ENCODE results near the gene RPL36.

RPL36 gene

DNA sequence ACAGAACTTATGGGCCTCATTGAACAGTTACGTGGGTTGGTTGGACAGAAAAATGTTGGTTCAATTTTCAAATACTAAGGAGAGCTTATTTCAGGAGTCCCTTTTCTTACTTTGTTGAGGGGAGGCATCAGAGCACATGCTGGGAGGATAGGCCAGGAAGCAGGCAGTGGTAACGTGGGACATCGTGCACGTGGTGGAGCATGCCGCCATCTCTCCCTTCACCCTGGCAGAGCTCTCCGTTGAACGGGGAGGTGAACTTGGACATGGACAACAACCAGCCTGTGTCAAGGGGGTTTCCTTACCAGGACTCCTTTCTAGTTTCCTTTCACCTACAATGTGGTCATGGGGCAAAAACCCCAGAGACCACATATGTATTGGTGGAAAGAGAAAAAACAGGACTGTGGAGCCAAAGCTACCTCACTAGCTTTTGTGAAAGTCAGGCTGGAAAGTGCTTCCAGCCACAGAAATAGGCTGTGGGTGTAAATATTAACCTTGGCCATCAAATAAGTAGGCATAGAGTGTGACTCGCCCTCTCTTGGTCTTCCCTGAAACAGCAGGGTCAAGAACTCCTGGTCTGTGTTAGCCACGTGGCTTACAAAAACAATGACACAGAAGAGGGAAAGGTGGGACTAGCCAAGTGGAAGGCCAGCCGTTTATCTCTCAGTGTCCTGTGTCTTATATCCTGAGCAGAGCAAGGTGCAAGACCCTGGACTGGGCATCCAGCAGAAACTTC is 24.1 kb upstream of the RPL36 start:
- Histone ChIP-seq H3K4me3 (ENCODE audit: low read depth in 1 of 2, low read length in 2 of 2) (no peak overlapping the region), H3K27me3 (ENCODE audit: insufficient read depth, low read length, poor library complexity) (no peaks in the 10 kb centered on the region), H3K4me1 (ENCODE audit: insufficient read depth, low read length) (no peaks in the 10 kb centered on the region), H3K79me2 (ENCODE audit: insufficient read depth, low read length) (no peaks in the 10 kb centered on the region), H3K9ac (ENCODE audit: low read depth, low read length) (no peak overlapping the region), H3K9me3 (ENCODE audit: insufficient read depth, low read length, severe bottlenecking) (no peaks in the 10 kb centered on the region), H3K4me2 (ENCODE audit: insufficient read depth, low read length) (no peak overlapping the region), H4K20me1 (ENCODE audit: insufficient read depth, low read length) (peaks cover 17% of the 10 kb centered on the region), H2AFZ (ENCODE audit: low read depth, low read length) (no peak overlapping the region), H3K27ac (ENCODE audit: low read length) (no peak overlapping the region), H3K36me3 (ENCODE audit: insufficient read depth, low read length) (peaks cover 90% of the 10 kb centered on the region)
- DNase-seq = no peak
- no peak for TF ChIP-seq EZH2 (IDR thresholded peaks at IDR 0.05; ENCODE audit: borderline replicate concordance, low read depth, low read length, severe bottlenecking)
- TF ChIP-seq, protein P1, sequence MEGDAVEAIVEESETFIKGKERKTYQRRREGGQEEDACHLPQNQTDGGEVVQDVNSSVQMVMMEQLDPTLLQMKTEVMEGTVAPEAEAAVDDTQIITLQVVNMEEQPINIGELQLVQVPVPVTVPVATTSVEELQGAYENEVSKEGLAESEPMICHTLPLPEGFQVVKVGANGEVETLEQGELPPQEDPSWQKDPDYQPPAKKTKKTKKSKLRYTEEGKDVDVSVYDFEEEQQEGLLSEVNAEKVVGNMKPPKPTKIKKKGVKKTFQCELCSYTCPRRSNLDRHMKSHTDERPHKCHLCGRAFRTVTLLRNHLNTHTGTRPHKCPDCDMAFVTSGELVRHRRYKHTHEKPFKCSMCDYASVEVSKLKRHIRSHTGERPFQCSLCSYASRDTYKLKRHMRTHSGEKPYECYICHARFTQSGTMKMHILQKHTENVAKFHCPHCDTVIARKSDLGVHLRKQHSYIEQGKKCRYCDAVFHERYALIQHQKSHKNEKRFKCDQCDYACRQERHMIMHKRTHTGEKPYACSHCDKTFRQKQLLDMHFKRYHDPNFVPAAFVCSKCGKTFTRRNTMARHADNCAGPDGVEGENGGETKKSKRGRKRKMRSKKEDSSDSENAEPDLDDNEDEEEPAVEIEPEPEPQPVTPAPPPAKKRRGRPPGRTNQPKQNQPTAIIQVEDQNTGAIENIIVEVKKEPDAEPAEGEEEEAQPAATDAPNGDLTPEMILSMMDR (IDR thresholded peaks at IDR 0.05; ENCODE audit: borderline replicate concordance, extremely low read depth, low read length, poor library complexity, severe bottlenecking) = no peak
- no peak for ATAC-seq (ENCODE audit: insufficient read depth, low read depth)

DNA sequence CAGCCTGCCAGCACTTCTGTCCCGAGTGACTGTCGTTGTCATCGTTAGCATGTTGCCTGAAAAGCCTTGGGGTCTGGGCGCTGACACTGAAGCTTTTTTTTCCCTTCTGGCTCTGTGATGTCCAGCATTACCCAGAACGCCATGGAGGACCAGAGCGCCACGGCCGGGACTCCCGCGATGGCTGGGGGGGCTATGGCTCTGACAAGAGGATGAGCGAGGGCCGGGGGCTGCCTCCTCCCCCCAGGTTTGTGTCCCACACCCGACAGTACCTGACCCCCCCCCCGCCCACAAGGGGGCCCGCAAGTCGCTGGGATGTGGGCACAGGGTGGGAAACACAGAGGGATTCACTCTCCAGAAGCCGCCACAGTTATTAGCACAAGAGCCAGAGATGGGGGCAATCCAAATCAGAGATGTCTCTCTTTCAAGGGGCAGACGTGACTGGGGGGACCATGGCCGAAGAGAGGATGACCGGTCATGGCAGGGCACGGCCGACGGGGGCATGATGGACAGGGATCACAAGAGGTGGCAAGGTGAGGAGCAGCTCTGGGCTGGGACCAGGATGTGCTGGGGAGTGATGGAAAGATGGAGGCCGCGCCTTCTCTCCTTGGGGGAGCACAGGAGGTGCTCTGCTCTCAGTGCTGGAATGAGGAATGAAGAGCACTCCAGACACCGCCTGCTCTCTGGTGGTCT is 23.0 kb upstream of the RPL36 start:
- H3K27ac ChIP-seq (ENCODE audit: low read length) = no peak overlapping the region
- H3K4me3 ChIP-seq (ENCODE audit: low read depth in 1 of 2, low read length in 2 of 2) = no peak overlapping the region
- no peaks in the 10 kb centered on the region for H3K4me1 ChIP-seq (ENCODE audit: insufficient read depth, low read length)
- no peaks in the 10 kb centered on the region for H3K79me2 ChIP-seq (ENCODE audit: insufficient read depth, low read length)
- ATAC-seq (ENCODE audit: insufficient read depth, low read depth) = no peak
- H3K9ac ChIP-seq (ENCODE audit: low read depth, low read length) = no peak overlapping the region
- no peaks in the 10 kb centered on the region for H3K27me3 ChIP-seq (ENCODE audit: insufficient read depth, low read length, poor library complexity)
- H3K4me2 ChIP-seq (ENCODE audit: insufficient read depth, low read length) = no peak overlapping the region
- TF ChIP-seq EZH2 (IDR thresholded peaks at IDR 0.05; ENCODE audit: borderline replicate concordance, low read depth, low read length, severe bottlenecking) = no peak
- TF ChIP-seq, protein P1 (IDR thresholded peaks at IDR 0.05; ENCODE audit: borderline replicate concordance, extremely low read depth, low read length, poor library complexity, severe bottlenecking) = no peak
- no peak overlapping the region for H2AFZ ChIP-seq (ENCODE audit: low read depth, low read length)
- no peak for DNase-seq
- peaks cover 87% of the 10 kb centered on the region for H3K36me3 ChIP-seq (ENCODE audit: insufficient read depth, low read length)
- H4K20me1 ChIP-seq (ENCODE audit: insufficient read depth, low read length) = peaks cover 13% of the 10 kb centered on the region
- H3K9me3 ChIP-seq (ENCODE audit: insufficient read depth, low read length, severe bottlenecking) = no peaks in the 10 kb centered on the region

GRCh38 chr19:5667751-5668271 is 22.3 kb upstream of the RPL36 start:
- Histone ChIP-seq H2AFZ (ENCODE audit: low read depth, low read length) (no peak overlapping the region), H3K79me2 (ENCODE audit: insufficient read depth, low read length) (no peaks in the 10 kb centered on the region), H3K9ac (ENCODE audit: low read depth, low read length) (no peak overlapping the region), H3K27ac (ENCODE audit: low read length) (no peak overlapping the region), H3K4me3 (ENCODE audit: low read depth in 1 of 2, low read length in 2 of 2) (no peak overlapping the region), H3K4me2 (ENCODE audit: insufficient read depth, low read length) (no peak overlapping the region), H3K36me3 (ENCODE audit: insufficient read depth, low read length) (peaks cover 82% of the 10 kb centered on the region), H3K9me3 (ENCODE audit: insufficient read depth, low read length, severe bottlenecking) (no peaks in the 10 kb centered on the region), H4K20me1 (ENCODE audit: insufficient read depth, low read length) (peaks cover 13% of the 10 kb centered on the region), H3K4me1 (ENCODE audit: insufficient read depth, low read length) (no peaks in the 10 kb centered on the region), H3K27me3 (ENCODE audit: insufficient read depth, low read length, poor library complexity) (no peaks in the 10 kb centered on the region)
- DNase-seq (no peak), ATAC-seq (ENCODE audit: insufficient read depth, low read depth) (no peak)
- TF ChIP-seq, protein P1 (IDR thresholded peaks at IDR 0.05; ENCODE audit: borderline replicate concordance, extremely low read depth, low read length, poor library complexity, severe bottlenecking) = no peak
- no peak for TF ChIP-seq EZH2 (IDR thresholded peaks at IDR 0.05; ENCODE audit: borderline replicate concordance, low read depth, low read length, severe bottlenecking)

Data from DND-41 (cell line).